Activated CD8-positive, alpha-beta memory T cell treated with anti-CD3 and anti-CD28 coated beads, Interleukin-2, amount 50 U/mL, for 24 hours (primary cell): ENCODE data around the gene MOAP1.
"Not testable (repeated sequence)": the region's sequence is repeated elsewhere in the genome, so short reads cannot be mapped to it uniquely, and the experiment has no call there.

Experiments
- DNase-seq: peaks from one replicate; pipeline ENCODE4 v3.0.0-alpha.2; 2020; ENCODE audit errors: extremely low read depth

Gene MOAP1

DNA sequence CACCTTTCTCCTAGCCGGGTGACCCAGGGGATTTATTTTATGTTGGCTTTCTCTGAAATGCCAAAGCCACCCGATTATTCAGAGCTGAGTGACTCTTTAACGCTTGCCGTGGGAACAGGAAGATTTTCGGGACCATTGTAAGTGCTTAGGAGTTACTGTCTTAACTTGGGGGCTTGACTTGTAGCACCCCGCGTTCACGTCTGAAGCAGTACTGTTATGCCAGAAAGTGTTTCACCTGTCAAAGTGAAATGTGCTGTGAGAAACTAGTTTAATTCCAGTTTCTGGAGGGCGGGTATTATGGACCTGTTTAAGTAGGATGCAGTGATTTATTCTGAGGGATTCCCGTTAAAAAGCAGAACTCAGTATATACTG, 638 bp upstream of the MOAP1 start:
- DNase-seq, result no peak

GRCh38 chr14:93183596-93184317, 940 bp downstream of the MOAP1 start:
- no peak for DNase-seq

DNA sequence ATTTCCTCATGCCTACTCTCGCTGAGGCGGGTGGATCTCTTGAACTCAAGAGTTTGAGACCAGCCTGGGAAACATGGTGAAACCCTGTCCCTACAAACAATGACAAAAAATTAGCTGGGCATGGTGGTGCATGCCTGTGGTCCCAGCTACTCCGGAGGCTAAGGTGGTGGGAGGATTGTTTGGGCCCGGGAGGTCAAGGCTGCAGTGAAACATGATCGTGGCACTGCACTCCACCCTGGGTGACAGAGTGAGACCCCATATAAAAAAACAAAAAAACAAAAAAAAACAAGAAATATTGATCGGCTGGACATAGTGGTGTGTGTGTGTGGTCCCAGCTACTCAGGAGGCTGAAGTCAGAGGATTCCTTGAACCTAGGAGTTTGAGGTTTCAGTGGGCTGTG, 9.2 kb downstream of the MOAP1 start:
- DNase-seq, result no peak

DNA sequence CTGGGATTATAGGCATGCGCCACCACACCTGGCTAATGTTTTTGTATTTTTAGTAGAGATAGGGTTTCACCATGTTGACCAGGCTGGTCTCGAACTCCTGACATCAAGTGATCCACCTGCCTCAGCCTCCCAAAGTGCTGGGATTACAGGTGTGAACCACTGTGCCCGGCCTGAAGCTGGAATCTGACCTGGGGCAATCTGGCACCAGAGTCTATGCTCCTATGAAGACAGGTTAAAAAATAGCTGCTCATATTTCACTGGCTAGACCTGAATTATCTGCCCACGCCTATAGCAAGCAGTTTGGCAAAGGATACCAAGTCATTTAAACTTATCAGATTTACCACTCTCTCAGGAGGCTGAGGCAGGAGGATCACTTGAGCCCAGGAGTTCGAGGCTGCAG, 10.0 kb downstream of the MOAP1 start:
- DNase-seq, result not testable (repeated sequence)

DNA sequence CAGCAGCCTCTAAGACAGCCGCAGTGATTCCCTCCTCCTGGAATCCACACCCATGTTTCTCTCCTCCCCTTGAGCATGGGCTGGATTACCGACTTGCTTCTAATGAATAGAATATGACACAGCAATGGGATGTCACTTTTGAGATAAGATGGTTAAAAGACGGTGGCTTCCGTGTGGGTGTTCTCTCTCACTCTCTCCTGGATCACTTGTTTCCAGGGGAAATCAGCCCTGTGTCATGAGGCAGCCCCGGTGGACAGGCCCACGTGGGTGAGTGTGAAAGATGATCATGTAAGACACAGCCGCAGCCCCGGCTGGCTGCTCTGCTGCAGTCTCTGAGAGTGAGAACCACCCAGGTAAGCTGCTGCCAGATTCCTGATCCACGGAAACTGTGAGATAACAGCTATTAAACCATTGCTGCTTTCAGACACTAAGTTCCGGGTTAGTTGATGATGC, 10.7 kb downstream of the MOAP1 start:
- DNase-seq, result no peak

DNA sequence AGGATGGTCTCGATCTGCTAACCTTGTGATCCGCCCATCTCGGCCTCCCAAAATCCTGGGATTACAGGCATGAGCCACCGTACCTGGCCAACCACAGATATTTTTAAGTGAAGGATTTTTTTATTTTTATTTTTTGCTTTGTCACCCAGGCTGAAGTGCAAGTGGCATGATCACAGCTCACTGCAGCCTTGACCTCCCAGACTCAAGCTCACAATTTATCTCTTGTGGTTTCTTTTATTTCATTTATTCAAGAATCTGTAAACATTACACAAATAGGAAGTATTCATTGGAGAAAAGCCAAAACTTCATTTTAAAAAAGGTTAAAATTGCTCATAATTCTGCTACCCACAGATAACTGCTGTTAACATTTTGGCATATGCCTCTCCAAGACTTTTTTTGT, 13.3 kb downstream of the MOAP1 start:
- no peak for DNase-seq

- DNase-seq, result not testable (repeated sequence)
Observed at GRCh38 chr14:93170141-93170540, 14.6 kb downstream of the MOAP1 start.

DNA sequence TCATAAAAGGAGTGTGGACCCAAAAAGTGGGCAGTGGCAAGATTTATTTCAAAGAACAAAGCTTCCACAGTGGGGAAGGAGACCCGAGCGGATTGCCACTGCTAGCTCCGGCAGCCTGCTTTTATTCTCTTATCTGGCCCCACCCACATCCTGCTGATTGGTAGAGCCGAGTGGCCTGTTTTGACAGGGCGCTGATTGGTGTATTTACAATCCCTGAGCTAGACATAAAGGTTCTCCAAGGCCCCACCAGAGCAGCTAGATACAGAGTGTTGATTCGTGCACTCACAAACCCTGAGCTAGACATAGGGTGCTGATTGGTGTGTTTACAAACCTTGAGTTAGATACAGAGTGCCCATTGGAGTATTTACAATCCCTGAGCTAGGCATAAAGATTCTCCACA, 15.1 kb downstream of the MOAP1 start:
- not testable (repeated sequence) for DNase-seq

DNA sequence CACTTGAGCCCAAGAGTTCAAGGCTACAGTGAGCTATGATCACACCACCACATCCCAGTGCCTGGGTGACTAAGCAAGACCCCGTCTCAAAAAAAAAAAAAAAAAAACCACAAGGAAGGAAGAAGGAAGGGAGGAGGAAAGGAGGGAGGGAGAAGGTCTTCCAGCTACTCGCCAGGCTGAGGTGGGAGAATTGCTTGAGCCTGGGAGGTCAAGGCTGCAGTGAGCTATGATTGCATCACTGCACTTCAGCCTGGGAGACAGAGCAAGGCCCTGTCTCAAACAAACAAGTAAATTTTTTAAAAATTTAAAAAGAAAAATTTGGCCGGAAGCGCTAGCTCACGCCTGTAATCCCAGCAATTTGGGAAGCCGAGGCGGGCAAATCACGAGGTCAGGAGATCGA, 16.1 kb downstream of the MOAP1 start:
- DNase-seq, result not testable (repeated sequence)

DNA sequence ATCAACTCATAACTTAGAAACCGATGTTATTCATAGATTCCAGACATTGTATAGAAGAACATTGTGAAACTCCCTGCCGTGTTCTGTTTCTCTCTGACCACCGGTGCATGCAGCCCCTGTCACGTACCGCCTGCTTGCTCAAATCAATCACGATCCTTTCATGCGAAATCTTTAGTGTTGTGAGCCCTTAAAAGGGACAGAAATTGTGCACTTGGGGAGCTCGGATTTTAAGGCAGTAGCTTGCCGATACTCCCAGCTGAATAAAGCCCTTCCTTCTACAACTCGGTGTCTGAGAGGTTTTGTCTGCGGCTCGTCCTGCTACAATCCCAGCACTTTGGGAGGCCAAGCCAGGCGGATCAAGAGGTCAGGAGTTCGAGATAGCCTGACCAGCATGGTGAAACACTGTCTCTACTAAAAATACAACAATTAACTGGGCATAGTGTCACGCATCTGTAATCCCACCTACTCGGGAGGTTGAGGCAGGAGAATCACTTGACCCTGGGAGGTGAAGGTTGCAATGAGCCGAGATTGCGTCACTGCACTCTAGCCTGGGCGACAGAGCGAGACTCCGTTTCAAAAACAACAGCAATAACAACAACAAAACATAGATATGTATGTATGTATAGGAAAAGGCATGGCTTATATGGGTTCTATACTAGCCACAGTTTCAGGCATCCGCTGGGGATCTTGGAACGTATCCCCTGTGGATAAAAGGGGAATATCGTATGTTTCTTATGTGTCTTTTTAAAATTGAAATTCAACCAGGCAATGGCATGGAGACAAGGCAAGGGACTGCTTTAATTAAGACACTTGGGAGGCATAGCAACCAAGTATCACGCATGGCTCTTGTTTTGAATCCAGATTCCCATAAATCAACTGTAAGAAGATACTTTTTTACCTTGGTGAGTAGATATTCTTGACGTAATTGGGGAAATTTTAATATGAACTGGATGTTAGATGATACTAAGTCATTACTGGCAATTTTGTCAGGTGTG, 19.1 kb downstream of the MOAP1 start:
- DNase-seq, result not testable (repeated sequence)

GRCh38 chr14:93163564-93163963, 21.1 kb downstream of the MOAP1 start:
- no peak for DNase-seq

GRCh38 chr14:93161411-93161940, 23.2 kb downstream of the MOAP1 start:
- no peak for DNase-seq

GRCh38 chr14:93160353-93160801, 24.3 kb downstream of the MOAP1 start:
- no peak for DNase-seq

DNA sequence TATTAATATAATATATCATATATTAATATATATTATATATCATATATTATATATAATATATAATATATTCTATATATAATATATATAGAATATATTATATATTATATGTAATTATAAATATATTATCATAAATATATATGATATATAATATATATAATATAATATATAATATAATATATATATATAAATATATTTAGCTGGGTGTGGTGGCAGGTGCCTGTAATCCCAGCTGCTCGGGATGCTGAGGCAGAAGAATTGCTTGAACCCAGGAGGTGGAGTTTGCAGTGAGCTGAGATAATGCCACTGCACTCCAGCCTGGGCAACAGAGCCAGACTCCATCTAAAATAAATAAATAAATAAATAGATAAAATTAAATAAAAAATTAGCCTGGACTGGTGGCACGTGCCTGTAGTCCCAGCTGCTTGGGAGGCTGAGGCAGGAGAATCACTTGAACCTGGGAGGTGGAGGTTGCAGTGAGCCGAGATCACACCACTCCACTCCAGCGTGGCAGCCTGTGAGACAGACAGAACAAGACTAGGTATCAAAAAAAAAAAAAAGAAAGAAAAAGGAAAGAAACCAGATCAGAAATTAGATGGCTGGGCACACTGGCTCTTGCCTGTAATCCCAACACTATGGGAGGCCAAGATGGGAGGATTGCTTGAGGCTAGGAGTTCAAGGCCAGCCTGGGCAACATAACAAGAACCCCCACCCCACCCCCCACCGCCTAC, 24.9 kb downstream of the MOAP1 start:
- not testable (repeated sequence) for DNase-seq

DNA sequence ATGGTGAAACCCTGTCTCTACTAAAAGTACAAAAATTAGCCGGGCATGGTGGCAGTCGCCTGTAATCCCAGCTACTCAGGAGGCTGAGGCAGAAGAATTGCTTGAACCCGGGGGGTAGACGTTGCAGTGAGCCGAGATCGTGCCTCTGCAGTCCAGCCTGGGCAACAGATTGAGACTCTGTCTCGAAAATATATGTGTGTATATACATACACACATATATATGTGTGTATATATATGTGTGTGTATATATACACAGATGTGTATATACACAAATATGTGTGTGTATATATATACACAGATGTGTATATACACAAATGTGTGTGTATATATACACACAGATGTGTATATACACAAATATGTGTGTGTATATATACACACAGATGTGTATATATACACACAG, 26.3 kb downstream of the MOAP1 start:
- not testable (repeated sequence) for DNase-seq

- no peak for DNase-seq
Observed at GRCh38 chr14:93156693-93157369, 27.9 kb downstream of the MOAP1 start.

DNA sequence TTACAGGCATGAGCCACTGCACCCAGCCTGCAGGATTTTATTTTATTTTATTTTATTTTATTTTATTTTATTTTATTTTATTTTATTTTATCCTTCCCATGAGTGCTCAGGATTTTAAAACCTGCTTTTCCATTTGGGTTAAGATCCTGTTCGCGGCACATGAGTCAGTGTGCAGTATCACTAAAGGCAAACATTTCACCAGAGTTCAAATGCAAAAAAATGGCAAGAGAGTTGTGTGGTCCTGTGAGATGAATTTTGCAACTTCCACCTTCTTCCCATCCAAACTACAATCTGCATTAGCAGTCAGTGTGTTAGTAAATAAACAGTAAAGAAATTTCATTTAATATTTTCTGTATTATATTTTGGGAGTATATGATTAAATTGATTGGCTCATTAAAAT, 29.0 kb downstream of the MOAP1 start:
- no peak for DNase-seq

GRCh38 chr14:93153121-93153520, 31.6 kb downstream of the MOAP1 start:
- DNase-seq, result no peak

DNA sequence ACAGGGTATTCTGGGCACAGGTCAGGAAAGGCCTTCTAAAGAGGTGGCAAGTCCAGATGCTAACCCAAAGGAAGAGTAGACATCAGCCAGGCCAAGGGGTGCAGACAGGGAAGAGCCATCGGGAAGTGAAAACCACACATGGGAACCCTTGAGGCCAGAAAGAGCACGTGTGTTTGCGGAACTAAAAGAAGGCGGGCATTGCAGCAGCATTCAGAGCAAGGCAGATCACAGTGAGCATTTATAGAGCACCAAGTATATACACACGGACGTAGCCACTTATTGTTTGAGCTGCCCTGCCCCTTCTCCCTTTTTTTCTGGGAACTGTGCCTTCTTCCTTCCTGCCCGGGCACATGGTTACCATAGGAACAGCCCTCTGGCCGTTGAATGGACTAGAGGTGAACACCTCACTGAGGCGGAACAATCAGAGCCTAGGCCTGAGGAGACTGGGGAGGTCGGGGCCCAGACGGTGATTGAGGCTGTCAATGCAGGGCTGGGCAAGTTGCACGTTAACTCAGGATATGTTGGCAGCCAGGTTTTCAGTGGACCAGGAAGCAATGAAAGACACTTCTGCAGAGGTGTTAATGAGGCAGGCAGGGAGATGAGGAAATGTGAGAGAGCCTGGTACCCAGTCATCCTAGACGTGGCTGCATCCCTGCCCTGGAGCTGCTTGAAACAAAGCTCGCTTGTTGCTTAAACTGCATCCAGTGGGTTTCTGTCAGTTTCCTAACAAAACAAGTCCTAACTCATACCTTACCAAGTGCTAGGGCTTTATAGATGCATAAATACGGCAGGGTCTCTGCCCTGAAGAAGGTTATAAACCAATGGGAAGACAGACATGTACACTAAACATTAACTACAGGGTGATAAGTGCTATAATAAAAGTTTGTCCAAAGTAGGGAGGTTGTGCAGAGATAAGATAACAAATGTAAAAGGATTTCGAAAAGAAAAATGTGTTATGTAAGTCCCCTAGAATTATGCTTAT, 34.2 kb downstream of the MOAP1 start:
- DNase-seq, result no peak

DNA sequence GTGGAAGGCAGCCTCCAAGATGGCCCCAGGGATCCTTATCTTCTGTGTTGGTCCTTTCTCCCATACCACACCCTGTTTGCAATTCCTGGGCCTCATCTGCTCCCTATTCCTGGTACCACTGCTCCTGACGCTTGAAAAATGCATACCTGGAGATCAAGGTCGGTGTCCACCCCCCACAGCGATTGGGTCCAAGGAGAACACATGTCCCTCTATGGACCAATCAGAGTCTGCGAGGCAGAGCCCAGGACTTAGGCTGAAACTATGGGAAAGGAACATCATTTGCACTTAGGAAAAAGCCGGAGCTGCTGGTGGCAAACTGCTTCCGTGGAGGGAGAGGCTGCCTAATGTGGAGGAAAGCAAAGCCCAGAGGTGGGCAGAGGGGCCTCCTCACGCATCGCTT, 35.7 kb downstream of the MOAP1 start:
- no peak for DNase-seq
